Measurements from ENCODE around the gene AATF. TPM values are rescaled to one million over a fixed set of nuclear protein-coding genes. Genes with fewer than 3 reads are reported as not detected.

Gene AATF
- total RNA-seq, 2 donors from 2014 or later = 95.0 to 114 TPM

DNA sequence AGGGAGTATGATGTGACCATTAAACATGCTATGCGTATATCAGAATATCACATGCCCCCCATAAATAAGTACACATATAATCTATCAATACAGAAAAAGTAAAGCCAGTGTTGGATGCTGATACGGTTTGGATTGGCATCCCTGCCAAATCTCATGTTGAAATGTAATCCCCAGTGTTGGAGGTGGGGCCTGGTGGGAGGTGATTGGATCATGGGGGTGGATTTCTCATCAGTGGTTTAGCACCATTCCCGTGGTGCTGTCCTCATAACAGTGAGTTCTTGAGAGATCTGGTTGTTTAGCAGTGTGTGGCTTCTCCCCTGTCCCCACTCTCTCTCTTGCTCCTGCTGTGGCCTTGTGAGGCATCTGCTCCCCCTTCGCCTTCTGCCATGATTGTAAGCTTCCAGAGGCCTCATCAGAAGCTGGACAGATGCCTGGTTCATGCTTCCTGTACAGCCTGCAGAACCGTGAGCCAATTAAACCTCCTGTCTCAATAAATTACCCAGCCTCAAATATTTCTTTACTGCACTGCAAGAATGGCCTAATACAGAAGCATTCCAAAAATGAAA, 88.9 kb downstream of the AATF start:
- Mint-ChIP-seq H3K36me3 (peaks cover 6% of the 10 kb centered on the region), H3K9me3 (no peaks in the 10 kb centered on the region), H3K4me1 (ENCODE audit: low read depth in 2 of 2) (peaks cover 0 to 7% of the 10 kb centered on the region in 2 donors), H3K4me3 (no peak overlapping the region), H3K27me3 (no peaks in the 10 kb centered on the region), H3K27ac (no peak overlapping the region)
- no peak for ATAC-seq
- DNase-seq (ENCODE audit: low spot score) = no peak

DNA sequence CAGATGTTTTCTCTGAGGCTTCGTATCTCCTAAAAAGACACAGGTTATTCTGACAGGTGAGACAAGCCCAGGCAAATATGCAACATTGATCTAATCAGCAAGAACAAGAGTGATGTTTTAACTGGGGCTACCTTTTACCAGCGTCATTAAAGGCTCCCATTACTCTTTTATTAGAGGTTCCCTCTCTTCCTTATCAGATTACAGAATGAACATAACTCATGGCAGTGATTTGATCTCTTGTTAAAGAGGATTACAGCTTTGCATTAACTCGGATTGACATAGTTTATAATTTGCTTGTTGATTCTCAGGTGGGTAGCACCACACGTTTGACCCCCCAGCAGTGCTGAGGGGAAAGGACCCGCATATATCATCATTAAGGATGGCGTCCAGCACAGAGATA, 90.5 kb downstream of the AATF start:
- H3K27ac Mint-ChIP-seq = no peak overlapping the region
- no peak for ATAC-seq
- no peaks in the 10 kb centered on the region for H3K9me3 Mint-ChIP-seq
- H3K36me3 Mint-ChIP-seq = peaks cover 8% of the 10 kb centered on the region
- peaks cover 5 to 11% of the 10 kb centered on the region in 2 donors for H3K4me1 Mint-ChIP-seq (ENCODE audit: low read depth in 2 of 2)
- no peak overlapping the region for H3K4me3 Mint-ChIP-seq
- no peak for DNase-seq (ENCODE audit: low spot score)
- no peaks in the 10 kb centered on the region for H3K27me3 Mint-ChIP-seq

DNA sequence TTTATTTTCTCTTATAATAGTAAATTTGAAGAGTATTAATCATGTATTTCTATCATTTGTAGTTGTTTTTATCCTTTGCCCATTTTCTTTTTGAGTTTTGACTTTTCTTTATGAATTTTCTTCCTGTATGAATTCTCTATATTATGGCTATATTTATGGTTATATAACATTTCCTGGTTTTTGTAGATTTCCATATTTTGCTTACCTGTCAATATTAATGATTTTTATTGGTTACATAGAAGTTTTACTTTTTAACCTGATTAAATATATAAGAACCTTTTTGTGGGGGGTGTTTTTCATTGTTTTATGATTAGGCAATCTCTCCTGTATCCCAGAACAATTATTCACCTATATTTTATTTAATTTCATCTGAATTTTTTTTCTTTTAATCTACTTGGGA, 93.2 kb downstream of the AATF start:
- H3K9me3 Mint-ChIP-seq = no peaks in the 10 kb centered on the region

DNA sequence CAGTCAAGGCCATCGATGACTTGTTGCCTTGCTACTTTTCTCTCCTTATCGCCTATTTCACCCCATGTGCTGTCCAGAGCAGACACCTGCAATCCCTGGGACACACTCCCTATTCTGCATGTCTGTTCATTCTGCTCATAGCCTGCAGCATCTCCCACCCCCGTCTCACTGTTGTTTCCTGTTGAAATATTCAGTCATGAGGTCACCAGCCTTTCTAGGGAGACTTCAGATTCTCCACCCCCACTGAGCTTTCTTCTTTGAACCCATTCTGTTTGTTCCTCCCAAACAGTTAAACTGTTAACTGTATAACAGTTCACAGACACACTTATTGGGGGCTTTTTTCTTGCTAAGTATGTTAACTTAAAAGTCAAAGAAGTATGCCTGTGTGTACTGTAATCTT, 94.4 kb downstream of the AATF start:
- Mint-ChIP-seq H3K4me3 (no peak overlapping the region), H3K36me3 (peaks cover 4% of the 10 kb centered on the region), H3K9me3 (no peaks in the 10 kb centered on the region), H3K4me1 (ENCODE audit: low read depth in 2 of 2) (peaks cover 13 to 14% of the 10 kb centered on the region in 2 donors), H3K27ac (no peak overlapping the region), H3K27me3 (no peaks in the 10 kb centered on the region)
- no peak for DNase-seq (ENCODE audit: low spot score)
- ATAC-seq = no peak

More for the DNA sequence above, 93.2 kb downstream of the AATF start:
- no peak overlapping the region for H3K4me3 Mint-ChIP-seq
- no peak for ATAC-seq
- H3K4me1 Mint-ChIP-seq (ENCODE audit: low read depth in 2 of 2) = peaks cover 5 to 13% of the 10 kb centered on the region in 2 donors
- H3K27me3 Mint-ChIP-seq = no peaks in the 10 kb centered on the region
- peaks cover 4% of the 10 kb centered on the region for H3K36me3 Mint-ChIP-seq
- DNase-seq (ENCODE audit: low spot score) = no peak
- H3K27ac Mint-ChIP-seq = no peak overlapping the region

DNA sequence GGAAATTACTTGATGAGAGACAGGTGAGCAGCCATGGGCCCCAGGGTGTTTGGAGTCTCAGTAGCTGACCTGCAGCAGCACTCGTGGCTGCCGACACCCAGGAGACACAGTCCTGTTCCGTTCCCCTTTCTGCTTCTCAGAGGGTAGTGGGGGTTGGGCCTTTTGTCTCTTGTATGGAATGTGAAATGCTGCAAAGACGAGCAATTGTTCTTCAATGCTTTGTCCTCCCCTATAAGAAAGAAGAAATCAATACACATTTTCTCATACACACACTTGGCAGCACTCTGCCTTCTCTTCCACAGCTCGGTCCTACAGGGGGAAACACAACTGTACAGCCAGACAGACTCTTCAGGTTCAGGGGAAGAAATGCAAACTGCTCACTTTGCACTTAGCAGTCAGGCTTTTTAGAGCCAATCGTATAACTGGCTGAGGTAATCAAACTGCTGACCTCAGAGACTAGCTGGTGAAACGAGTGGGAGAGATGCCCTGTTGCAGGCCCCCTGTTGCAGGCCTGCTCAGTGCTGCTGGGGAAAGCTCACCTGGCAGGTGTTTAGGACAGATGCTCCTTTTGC, 96.7 kb downstream of the AATF start:
- H3K27me3 Mint-ChIP-seq = no peaks in the 10 kb centered on the region
- peaks cover 14% of the 10 kb centered on the region in 2 donors for H3K4me1 Mint-ChIP-seq (ENCODE audit: low read depth in 2 of 2)
- H3K4me3 Mint-ChIP-seq = no peak overlapping the region
- peaks cover 4% of the 10 kb centered on the region for H3K36me3 Mint-ChIP-seq
- no peak for DNase-seq (ENCODE audit: low spot score)
- no peak for ATAC-seq
- H3K27ac Mint-ChIP-seq = peak overlapping the region; percentile 31 to 59
- H3K9me3 Mint-ChIP-seq = no peaks in the 10 kb centered on the region

DNA sequence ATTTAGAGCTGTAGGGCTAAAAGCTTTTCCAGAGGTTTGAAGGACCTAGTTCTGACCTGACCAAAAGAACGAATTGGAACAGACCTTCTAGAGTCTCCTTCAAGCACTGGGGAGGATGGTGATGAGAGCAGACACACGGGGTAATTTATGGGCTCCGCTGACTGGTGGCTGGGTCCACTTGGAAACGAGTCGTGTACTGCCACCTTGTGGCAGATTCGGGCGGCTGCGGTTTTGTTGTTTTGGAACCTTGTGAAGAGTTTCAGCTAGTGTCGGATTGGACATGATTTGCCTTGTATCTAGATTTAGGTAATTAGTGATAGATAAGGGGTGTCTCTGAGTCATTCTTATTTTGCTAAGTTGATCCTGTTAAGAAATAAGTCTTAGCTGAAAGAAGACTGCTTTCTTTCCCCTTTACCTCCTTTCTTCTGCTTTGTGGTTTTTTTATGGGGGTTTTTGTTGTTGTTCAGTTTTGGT, 98.9 kb downstream of the AATF start:
- H3K36me3 Mint-ChIP-seq = peaks cover 4% of the 10 kb centered on the region
- no peaks in the 10 kb centered on the region for H3K27me3 Mint-ChIP-seq
- ATAC-seq (peak; percentile 53 to 78), DNase-seq (ENCODE audit: low spot score) (peak; percentile 83)
- no peaks in the 10 kb centered on the region for H3K9me3 Mint-ChIP-seq
- H3K27ac Mint-ChIP-seq = peak overlapping the region; percentile 16 to 46
- no peak overlapping the region for H3K4me3 Mint-ChIP-seq
- peaks cover 14 to 16% of the 10 kb centered on the region in 2 donors for H3K4me1 Mint-ChIP-seq (ENCODE audit: low read depth in 2 of 2)

DNA sequence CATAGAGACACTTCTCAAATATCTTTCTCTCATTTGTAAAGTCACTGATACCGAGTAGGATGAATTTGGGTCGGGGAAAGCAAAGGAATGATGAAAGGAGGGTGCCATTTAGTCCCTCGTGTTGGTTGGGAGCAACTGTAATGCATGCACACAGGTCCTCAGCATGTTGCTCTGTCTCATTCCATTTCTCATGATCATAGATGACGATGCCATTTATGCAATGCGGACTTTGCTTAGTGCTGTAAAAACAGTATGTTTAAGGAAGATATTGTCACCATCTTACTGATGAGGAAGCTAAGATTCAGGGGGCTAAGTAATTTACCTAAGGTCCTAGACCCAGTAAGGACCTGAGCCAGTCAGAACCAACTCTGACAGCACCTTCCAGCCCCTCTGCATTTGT, 100.1 kb downstream of the AATF start:
- Mint-ChIP-seq H3K4me3 (no peak overlapping the region), H3K36me3 (no peaks in the 10 kb centered on the region), H3K4me1 (ENCODE audit: low read depth in 2 of 2) (peaks cover 9 to 12% of the 10 kb centered on the region in 2 donors), H3K9me3 (no peaks in the 10 kb centered on the region), H3K27me3 (no peaks in the 10 kb centered on the region), H3K27ac (no peak overlapping the region)
- ATAC-seq = no peak
- DNase-seq (ENCODE audit: low spot score) = no peak

DNA sequence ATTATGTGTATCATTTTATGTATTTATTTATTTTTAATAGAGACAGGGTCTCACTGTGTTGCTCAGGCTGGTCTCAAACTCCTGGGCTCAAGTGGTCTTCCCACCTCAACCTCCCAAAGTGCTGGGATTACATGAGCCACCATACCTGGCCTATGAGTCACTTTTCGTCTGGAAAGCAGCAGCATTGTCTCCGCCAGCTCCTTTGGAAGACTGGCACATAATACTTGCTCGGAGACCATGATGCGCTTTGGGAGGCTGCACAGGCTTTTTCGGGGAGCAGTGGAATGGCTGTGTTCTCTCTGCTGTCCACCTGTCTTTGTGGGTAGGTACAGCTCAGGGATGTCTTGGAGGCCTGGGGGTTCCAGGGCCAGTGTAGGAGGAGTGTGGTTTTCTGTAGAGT, 102.2 kb downstream of the AATF start:
- ATAC-seq (no peak), DNase-seq (ENCODE audit: low spot score) (no peak)
- Mint-ChIP-seq H3K27me3 (no peaks in the 10 kb centered on the region), H3K36me3 (no peaks in the 10 kb centered on the region), H3K27ac (no peak overlapping the region), H3K4me1 (ENCODE audit: low read depth in 2 of 2) (peaks cover 9 to 10% of the 10 kb centered on the region in 2 donors), H3K9me3 (no peaks in the 10 kb centered on the region), H3K4me3 (no peak overlapping the region)

DNA sequence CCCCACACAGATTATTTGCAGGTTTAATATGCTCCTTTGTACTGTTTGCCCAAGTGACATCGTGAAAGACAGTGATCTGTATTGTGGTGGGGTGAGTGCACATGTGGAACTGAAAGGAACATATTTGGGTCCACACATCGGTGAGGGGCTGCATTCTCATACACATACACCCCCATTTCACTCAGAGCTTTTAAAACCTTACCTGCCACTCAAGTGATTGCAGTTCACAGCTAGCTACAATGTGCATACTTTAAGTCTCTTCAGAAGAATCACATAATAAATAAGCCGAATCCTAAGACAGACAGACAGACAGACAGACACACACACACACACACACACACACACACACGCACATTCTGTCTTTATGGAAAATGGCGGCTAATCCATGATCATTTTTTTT, 102.6 kb downstream of the AATF start:
- Mint-ChIP-seq H3K27me3 (no peaks in the 10 kb centered on the region), H3K4me3 (no peak overlapping the region), H3K36me3 (no peaks in the 10 kb centered on the region), H3K27ac (no peak overlapping the region), H3K4me1 (ENCODE audit: low read depth in 2 of 2) (peaks cover 9 to 10% of the 10 kb centered on the region in 2 donors), H3K9me3 (no peaks in the 10 kb centered on the region)
- ATAC-seq (no peak), DNase-seq (ENCODE audit: low spot score) (no peak)

DNA sequence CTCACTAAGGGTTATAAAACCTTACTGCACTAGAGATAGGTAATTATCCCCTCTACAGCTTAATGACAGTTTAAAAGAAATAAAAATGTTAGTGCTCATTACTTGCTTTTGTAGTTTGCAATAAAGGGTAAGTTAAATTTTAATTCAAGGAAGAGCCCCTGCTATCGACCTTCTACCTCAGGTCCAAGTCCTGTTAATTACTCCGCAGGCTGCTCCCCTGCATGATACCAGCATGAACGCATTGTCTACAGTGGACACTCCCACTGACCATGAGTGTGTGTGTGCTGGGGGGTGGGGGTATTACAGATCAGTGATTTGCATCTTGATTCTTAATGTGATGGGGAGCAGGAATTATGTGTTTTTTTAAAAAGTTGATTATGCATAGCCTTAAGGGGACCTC, 103.1 kb downstream of the AATF start:
- ATAC-seq (no peak), DNase-seq (ENCODE audit: low spot score) (no peak)
- Mint-ChIP-seq H3K36me3 (no peaks in the 10 kb centered on the region), H3K4me1 (ENCODE audit: low read depth in 2 of 2) (peaks cover 9 to 10% of the 10 kb centered on the region in 2 donors), H3K4me3 (no peak overlapping the region), H3K27ac (no peak overlapping the region), H3K9me3 (no peaks in the 10 kb centered on the region), H3K27me3 (no peaks in the 10 kb centered on the region)

DNA sequence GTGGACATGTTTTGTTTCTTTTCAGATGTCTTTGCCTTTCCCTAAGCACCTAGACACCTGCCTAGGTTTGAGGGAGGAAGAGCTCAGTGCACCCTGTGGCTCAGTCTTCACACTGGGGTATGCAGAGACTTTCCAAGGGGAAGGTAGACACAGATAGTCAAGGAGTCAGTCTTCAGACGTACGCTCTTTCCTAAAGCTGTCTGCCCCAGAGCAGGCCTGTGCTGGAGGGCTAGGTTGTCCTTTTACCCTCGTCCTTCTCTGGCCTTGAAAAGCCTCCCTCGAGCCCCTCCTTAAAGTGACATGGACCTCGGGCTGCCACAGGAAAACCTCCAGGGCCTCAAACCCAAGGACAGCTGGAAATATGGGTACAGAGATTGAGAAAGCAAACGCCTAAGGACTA, 103.7 kb downstream of the AATF start:
- H3K27me3 Mint-ChIP-seq = no peaks in the 10 kb centered on the region
- H3K36me3 Mint-ChIP-seq = no peaks in the 10 kb centered on the region
- H3K27ac Mint-ChIP-seq = no peak overlapping the region
- peaks cover 7 to 9% of the 10 kb centered on the region in 2 donors for H3K4me1 Mint-ChIP-seq (ENCODE audit: low read depth in 2 of 2)
- ATAC-seq (no peak), DNase-seq (ENCODE audit: low spot score) (no peak)
- H3K4me3 Mint-ChIP-seq = no peak overlapping the region
- H3K9me3 Mint-ChIP-seq = no peaks in the 10 kb centered on the region

DNA sequence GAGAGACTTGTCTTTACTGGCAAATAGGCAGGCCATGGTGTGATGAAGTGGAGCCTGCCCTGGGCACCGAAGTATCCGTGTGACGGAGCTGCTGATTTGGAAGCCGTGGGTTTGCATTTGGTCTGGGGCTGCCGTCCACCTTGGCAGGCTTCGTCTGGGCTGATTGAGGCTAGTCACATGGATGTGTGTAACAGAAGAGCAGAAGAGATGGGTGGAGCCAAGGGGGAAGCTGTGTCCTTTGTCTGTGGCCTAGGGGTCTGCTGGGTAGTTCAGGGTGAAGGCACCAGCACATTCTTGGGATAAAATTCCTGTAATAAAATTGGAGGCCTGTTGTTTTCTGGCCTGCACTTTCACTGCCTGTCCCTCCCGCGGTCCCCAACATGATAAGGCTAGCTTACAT, 106.1 kb downstream of the AATF start:
- Mint-ChIP-seq H3K4me3 (no peak overlapping the region), H3K36me3 (no peaks in the 10 kb centered on the region), H3K27ac (no peak overlapping the region), H3K9me3 (no peaks in the 10 kb centered on the region), H3K27me3 (no peaks in the 10 kb centered on the region), H3K4me1 (ENCODE audit: low read depth in 2 of 2) (peaks cover 0 to 3% of the 10 kb centered on the region in 2 donors)
- no peak for ATAC-seq
- no peak for DNase-seq (ENCODE audit: low spot score)

DNA sequence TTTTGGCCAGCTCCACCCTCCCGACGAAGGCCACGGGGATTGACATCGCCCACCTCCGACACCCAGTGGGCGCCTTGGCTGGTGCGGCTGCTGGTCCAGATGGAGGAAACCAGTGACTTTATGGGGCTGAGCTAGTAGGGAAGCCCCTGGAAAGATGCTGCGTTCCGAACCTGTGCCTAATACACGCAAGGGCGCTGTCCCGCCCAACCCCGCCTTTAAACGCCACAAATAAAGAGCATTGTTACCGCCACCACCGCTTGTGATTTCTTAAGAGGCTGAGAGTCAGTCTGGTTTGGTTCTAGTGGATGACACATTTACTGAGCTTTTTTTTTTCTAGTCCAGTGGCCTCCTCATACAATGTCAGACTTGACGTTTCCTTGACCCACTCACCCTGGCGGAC, 107.9 kb downstream of the AATF start:
- H3K36me3 Mint-ChIP-seq = no peaks in the 10 kb centered on the region
- H3K4me1 Mint-ChIP-seq (ENCODE audit: low read depth in 2 of 2) = no peaks in the 10 kb centered on the region
- ATAC-seq = no peak
- H3K27ac Mint-ChIP-seq = no peak overlapping the region
- no peaks in the 10 kb centered on the region for H3K27me3 Mint-ChIP-seq
- H3K4me3 Mint-ChIP-seq = no peak overlapping the region
- H3K9me3 Mint-ChIP-seq = no peaks in the 10 kb centered on the region
- no peak for DNase-seq (ENCODE audit: low spot score)

DNA sequence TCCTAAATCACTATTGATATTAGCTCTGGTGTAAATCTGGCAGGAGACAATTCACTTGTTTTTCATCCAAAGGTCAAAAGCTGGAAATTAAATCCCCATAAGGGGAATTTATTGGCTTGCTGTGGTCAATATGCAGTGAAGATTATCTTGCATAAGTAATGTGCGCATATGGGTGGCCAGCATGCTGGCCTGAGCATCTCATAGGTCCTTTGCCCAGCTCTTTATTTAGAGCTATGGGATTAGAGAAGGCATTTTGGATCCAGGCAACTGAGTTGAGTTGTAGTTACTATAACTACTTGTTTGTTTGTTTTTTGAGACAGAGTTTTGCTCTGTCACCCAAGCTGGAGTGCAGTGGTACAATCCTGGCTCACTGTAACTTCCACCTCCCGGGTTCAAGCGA, 110.7 kb downstream of the AATF start:
- Mint-ChIP-seq H3K36me3 (no peaks in the 10 kb centered on the region), H3K4me1 (ENCODE audit: low read depth in 2 of 2) (no peaks in the 10 kb centered on the region), H3K4me3 (no peak overlapping the region), H3K27me3 (no peaks in the 10 kb centered on the region), H3K27ac (no peak overlapping the region), H3K9me3 (no peaks in the 10 kb centered on the region)
- DNase-seq (ENCODE audit: low spot score) = no peak
- no peak for ATAC-seq

DNA sequence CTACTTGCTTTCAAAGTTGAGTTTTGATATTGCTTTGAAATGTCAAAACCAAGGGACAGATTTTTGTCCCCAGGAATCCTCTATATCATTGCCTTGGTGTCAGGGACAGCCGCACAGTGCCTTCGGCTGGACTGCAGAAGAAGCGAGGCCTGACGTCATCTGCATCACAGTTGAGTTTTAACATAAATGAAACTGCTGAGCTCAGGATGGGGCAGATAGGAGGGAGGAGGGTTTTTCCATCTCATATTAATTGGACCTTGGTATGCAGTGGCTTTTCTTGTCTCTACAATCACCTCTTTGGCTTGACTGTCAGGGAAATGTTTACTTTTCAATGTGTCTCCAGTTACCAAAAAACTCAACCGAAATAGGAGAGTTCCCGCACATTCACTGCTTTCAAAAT, 111.3 kb downstream of the AATF start:
- H3K27ac Mint-ChIP-seq = no peak overlapping the region
- no peaks in the 10 kb centered on the region for H3K27me3 Mint-ChIP-seq
- no peak overlapping the region for H3K4me3 Mint-ChIP-seq
- no peak for DNase-seq (ENCODE audit: low spot score)
- H3K36me3 Mint-ChIP-seq = no peaks in the 10 kb centered on the region
- no peak for ATAC-seq
- H3K4me1 Mint-ChIP-seq (ENCODE audit: low read depth in 2 of 2) = peaks cover 0 to 3% of the 10 kb centered on the region in 2 donors
- no peaks in the 10 kb centered on the region for H3K9me3 Mint-ChIP-seq
